Omental fat pad (tissue), 4 donors: ENCODE measurements around the gene HOTAIR. TPM values are rescaled to one million over a fixed set of nuclear protein-coding genes. Genes with fewer than 3 reads are reported as not detected.

Source experiments
- ATAC-seq: fragments of 150-250 bp; one replicate; pipeline ENCODE4 v1.9.1; 2016; ENCODE audit warnings: mild to moderate bottlenecking, moderate library complexity; ENCODE audit not compliant: low FRiP score
- DNase-seq: peaks from one replicate; pipeline ENCODE4 v3.0.0-alpha.2; 2019; ENCODE audit warnings: low spot score
- CTCF ChIP-seq, 3 donors: fragments of 450-650 bp; IDR thresholded peaks; one replicate each; pipeline ENCODE4 v1.5.1; 2016 to 2017; ENCODE audit warnings: antibody characterized with exemption in 3 of 3, mild to moderate bottlenecking in 3 of 3, moderate library complexity in 2 of 3
- total RNA-seq, 4 donors: library from RNA; depleted of rRNA; stranded (reverse); fragments of >200 nt; gene quantifications; one replicate each; pipeline ENCODE4 v1.1.0, GENCODE V29; 2016

The HOTAIR gene
- total RNA-seq, 4 donors from 2014 or later, result 0.32 TPM; not detected in 3

GRCh38 chr12:53953831-53954693 is 20.7 kb downstream of the HOTAIR start:
- TF ChIP-seq CTCF (IDR thresholded peaks at IDR 0.05), result no peak
- ATAC-seq (no peak), DNase-seq (no peak)

- TF ChIP-seq CTCF (IDR thresholded peaks at IDR 0.05), result no peak
- ATAC-seq, result no peak
- no peak for DNase-seq
Observed at GRCh38 chr12:53952871-53953734, 21.7 kb downstream of the HOTAIR start.

- TF ChIP-seq CTCF (IDR thresholded peaks at IDR 0.05), result no peak
- ATAC-seq, result no peak
- DNase-seq, result no peak
Observed at GRCh38 chr12:53952335-53952694, 22.4 kb downstream of the HOTAIR start.

GRCh38 chr12:53951577-53952334 is 23.0 kb downstream of the HOTAIR start:
- no peak for ATAC-seq
- DNase-seq, result no peak
- no peak for TF ChIP-seq CTCF (IDR thresholded peaks at IDR 0.05)

GRCh38 chr12:53950789-53951576 is 23.8 kb downstream of the HOTAIR start:
- TF ChIP-seq CTCF (IDR thresholded peaks at IDR 0.05), result no peak
- no peak for ATAC-seq
- no peak for DNase-seq

- no peak for DNase-seq
- ATAC-seq, result no peak
- no peak for TF ChIP-seq CTCF (IDR thresholded peaks at IDR 0.05)
Observed at GRCh38 chr12:53950437-53950773, 24.3 kb downstream of the HOTAIR start.
